Adipose tissue (tissue), 3 donors: ENCODE data around the gene EHBP1. TPM values are rescaled to one million over a fixed set of nuclear protein-coding genes. Genes with fewer than 3 reads are reported as not detected.
"Not testable (repeated sequence)": the region's sequence is repeated elsewhere in the genome, so short reads cannot be mapped to it uniquely, and the experiment has no call there.

Experiments used
- H3K27ac ChIP-seq: one replicate; pipeline ENCODE4 v1.5.1; 2013; ENCODE audit warnings: low read depth, low read length
- WGBS, 3 donors: extraction: QIAGEN DNeasy Blood & Tissue Kit; methylation state at CpG; one replicate each; pipeline ENCODE4 v1.1.7; 2013; 5-methylcytosine and 5-hydroxymethylcytosine counted together
- polyA plus RNA-seq, 3 donors: library from polyadenylated mRNA; stranded (reverse); fragments of 200-250 nt; gene quantifications; one replicate each; pipeline ENCODE4 v1.2.3, GENCODE V29; 2013
- donor health status: healthy with polysubstance abuse.
- donor health status: Bipolar disorder and iron deficiency.
- donor health status: healthy.

The EHBP1 gene
- polyA plus RNA-seq, 3 donors: 11.7 to 59.5 (median 33.7) TPM

DNA sequence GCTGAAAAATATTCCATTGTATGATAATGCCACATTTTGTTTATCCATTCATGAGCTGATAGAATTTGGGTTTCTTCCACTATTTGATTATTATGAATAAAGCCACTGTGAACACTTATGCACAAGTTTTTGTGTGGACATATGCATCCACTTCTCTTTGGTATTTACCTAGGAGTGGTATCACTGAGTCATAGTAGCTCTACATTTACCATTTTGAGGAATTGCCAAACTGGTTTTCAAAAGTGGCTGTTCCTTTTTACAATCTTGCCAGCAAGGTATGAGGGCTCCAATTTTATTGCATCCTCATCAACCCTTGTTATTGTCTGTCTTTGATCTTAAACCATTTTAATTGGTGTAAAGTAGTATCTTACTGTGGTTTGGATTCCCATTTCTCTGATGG is 13.3 kb upstream of the EHBP1 start:
- H3K27ac ChIP-seq: no peak overlapping the region

DNA sequence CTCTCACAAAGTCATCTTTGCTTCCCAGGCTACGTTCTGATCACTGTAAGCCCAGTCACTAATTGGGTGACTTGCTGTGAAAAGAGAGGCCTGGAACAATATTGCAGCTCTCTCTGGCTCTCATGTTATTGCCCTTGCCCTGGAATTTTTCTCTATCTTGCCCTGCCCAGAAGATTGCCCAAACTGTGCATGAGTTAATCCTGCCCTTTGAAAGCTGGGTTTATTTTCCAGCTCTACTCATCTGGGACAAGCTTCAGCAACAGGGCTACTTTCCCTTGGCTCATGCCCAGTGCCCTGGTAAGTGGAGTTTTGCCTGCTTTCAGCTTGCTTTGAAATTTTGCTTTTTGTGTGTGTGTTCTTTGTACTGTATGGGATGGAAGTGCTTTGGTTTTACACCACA is 6.9 kb upstream of the EHBP1 start:
- WGBS, 3 donors: 80 to 93% (median 92%) methylated on average over 1 of the region's 1 CpG
- H3K27ac ChIP-seq: no peak overlapping the region

DNA sequence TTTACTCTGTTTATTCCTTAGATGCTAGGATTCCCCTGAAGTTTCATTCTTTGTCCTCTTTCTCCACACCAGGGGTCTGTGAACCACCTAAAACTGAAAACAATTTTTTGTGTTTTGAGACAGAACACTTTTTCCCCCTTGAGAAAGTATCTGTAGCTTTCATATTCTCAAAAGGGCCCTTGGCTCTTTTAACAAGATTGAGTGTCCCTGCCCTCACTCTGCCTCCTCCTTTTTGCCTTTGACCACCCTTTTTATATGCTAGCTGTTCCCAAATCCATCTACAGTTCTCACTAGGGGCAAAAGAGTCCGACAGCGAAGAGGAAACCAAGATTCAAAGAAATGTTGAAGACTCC is 883 bp upstream of the EHBP1 start:
- 1 to 9% (median 3%) methylated on average over 2 of the region's 2 CpGs for WGBS, 3 donors
- H3K27ac ChIP-seq: no peak overlapping the region

DNA sequence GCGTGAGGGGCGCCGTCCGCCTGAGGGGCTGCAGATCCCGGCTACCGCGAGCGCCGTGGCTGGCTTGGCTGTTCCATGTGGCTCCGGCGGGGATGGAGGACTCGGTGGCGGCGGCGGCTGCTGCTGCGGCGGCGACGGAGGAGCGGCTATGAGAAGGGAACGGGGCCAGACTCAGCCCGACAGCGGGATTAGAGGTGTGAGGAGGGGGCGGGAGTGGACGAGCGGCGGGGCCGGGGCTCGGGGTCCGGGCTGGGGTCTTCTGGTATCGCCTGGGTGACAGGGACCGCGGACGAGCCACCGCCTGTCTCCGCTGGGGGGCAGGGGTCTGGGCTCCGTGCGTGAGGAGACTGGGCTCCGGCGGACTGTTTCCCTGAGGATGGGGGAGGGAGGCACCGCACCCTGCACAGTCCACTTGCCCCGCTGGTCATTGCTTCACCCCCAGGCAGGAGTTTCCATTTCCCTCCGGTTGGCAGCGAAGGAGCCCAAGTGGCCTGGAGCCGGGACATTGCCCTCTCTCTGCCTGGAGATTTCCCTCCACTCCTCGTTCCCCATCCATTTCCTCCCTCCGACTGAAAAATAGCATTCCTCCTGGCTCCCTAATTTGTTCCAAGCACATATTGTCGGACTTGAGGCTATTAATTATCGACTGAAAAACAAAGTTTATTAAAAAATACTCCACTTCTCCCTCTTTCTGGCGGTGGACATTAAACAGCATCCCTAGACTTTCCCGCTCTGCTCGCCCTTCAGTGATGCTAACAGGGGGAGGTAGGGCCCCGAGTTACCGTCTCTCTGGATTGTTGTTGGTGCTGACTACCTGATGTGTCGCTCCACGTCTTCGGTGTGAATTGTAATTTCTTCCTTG is 577 bp downstream of the EHBP1 start:
- H3K27ac ChIP-seq: peak overlapping the region; percentile 53
- 1 to 2% (median 2%) methylated on average over 47 to 57 of the region's 57 CpGs for WGBS, 3 donors

DNA sequence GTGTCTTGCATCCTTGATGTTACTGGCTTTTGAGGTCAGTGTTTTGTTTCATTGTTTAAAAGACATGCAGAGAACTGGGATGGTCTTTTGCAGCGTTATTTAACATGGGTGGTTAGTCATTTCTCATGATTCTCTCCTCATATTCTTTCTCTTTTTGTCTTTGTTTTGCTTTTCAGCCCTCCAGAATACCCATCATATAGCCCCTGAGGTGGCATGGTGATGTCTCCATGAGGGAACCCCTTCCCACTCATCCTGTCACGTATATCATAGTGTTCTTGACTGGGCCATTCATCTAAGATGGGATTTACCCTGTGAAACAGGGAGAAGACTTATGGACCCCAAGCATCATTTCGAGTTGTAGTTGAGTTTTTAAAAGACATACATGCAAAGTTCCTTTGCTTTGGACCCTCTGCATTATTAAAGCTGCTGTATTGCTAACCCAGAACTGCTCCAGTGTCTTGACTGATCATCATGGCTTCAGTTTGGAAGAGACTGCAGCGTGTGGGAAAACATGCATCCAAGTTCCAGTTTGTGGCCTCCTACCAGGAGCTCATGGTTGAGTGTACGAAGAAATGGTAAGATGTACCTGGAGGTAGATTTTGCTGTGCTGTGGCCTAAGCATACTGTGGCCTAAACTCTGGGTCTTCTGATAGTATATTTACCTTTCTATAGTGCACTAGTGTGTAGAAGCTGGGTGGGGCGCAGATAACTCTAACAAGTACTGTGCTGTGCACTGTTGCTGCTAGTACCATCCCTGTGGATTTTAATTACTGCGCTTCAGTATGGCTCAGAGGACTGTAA is 1.4 kb downstream of the EHBP1 start:
- H3K27ac ChIP-seq: no peak overlapping the region
- 68 to 77% (median 71%) methylated on average over 7 of the region's 7 CpGs for WGBS, 3 donors

DNA sequence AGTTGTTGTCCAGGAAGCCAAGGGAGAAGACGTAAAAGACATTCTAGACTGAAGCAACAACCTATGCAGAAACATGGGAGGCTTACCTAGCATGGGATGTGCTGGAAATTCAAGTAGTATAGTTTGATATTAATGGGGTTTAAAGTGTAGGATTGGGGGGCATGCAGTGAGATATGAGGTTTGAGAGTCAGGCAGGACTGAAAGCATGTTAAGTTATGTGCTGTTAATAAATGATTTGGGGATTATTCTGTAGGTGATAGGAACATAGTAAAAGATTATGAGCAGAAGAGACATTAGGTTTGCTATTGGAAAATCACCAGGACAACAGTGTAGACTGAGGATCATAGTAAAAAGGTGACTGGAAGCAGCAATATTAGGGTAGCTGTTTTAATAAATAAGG is 3.2 kb downstream of the EHBP1 start:
- no peak overlapping the region for H3K27ac ChIP-seq
- WGBS, 3 donors: 87 to 96% (median 89%) methylated on average over 1 of the region's 1 CpG

DNA sequence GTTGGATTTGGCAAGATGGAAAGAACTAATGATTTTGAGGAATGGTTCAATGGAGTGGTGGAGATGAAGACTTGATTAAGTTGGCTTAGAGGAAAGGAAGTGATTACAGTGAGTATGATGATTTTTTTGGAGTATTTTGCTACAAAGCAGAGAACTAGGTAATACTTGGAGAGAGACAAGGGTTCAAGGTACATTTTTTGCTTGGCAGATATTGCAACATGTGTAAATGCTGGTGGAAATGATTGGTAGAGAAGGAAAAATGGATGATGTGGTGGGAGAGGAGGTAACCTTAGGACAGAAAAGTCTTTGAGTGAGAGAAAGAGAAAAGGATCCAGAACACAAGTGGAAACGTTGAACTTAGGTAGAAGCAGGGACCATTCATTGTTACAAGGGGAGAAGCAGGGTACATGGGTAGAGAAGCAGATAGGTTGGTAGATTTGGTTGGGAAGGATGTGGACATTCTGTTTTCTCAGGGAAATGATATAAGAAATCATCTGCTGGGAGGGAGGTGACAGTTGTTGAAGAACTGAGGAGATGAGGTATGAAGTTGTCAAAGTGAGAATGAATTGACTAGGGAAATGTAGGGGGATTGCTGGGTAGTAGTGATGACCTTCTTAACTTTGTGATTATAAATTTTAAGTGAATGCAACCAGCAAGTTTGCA is 6.5 kb downstream of the EHBP1 start:
- 89 to 94% (median 93%) methylated on average over 1 of the region's 1 CpG for WGBS, 3 donors

DNA sequence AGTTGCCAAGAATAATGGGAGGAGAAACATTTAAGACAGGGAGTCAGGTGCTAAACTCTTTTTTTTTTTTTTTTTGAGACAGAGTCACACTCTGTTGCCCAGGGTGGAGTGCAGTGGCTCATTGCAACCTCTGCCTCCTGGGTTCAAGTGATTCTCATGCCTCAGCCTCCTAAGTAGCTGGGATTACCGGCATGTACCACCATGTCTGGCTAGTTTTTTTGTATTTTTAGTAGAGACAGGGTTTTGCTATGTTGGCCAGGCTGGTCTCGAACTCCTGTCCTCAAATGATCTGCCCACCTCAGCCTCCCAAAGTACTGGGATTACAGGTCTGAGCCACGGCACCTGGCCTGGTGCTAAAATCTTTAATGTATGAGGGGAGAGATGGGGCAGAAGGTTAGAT is 7.7 kb downstream of the EHBP1 start:
- 95 to 97% (median 96%) methylated on average over 3 of the region's 3 CpGs for WGBS, 3 donors
- not testable (repeated sequence) for H3K27ac ChIP-seq

More for the DNA sequence above, 6.5 kb downstream of the EHBP1 start:
- H3K27ac ChIP-seq: no peak overlapping the region

DNA sequence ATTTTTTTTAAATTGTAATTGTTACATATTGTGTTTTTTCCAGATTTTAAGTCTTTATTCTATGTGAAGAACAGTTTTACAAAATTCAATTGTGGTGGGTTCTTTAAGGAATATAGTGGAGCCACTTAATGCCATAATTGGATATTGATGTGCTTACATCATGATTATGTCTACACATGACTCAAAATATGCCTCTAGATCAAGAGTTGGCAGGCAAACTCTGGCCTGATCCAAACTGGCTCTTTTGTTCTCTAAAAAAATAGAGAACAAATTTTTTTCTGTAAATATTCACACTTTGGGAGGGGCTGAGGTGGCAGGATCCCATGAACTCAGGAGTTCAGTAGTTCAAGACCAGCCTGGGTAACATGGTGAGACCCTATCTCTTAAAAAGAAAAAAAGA is 8.3 kb downstream of the EHBP1 start:
- no peak overlapping the region for H3K27ac ChIP-seq

DNA sequence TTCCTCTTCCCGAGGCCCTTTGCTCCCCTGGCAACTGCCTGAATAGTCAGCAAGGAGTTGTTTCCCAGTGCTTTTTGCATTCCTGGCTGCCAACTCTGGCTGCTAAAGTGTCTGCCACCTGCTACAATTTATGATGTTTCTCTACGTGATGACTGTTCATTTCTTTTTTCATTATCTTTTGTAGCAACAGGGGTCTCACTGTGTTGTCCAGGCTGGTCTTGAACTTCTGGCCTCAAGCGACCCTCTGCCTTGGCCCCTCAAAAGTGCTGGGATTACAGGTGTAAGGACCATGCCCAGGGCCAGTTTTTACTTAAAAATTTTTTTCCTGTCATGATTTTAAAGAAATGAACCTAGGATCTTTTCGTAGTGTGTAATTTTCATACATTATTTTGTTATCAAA is 11.3 kb downstream of the EHBP1 start:
- WGBS, 3 donors: 80 to 87% (median 82%) methylated on average over 4 of the region's 4 CpGs
- H3K27ac ChIP-seq: no peak overlapping the region

DNA sequence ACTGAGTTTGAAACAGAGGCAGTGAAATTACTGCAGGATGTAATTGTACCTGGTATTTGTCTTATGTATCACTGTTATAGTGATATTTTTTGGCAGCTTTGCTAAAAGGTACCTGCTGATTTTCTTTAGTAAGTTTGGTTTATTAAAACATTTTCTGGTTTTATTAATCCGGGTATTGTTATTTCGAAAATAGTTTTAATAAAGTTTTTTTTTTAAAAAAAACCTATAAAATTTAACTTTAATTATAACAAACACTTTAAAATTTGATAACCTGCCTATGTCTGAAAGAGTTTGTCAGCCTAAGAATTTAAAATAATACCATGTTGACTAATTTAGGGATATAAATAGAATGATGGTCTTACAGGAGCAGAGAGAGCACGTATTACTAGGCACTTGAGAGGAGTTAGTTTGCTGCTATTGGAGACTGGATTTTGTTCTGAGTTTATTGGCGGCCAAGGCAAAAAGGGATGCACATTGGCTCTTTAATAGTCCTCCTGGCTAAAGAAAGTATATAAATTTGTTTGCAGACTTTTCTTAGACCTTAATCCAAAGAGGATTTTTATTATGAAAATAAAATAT is 12.1 kb downstream of the EHBP1 start:
- H3K27ac ChIP-seq: no peak overlapping the region
- 84 to 94% (median 94%) methylated on average over 4 of the region's 4 CpGs for WGBS, 3 donors

DNA sequence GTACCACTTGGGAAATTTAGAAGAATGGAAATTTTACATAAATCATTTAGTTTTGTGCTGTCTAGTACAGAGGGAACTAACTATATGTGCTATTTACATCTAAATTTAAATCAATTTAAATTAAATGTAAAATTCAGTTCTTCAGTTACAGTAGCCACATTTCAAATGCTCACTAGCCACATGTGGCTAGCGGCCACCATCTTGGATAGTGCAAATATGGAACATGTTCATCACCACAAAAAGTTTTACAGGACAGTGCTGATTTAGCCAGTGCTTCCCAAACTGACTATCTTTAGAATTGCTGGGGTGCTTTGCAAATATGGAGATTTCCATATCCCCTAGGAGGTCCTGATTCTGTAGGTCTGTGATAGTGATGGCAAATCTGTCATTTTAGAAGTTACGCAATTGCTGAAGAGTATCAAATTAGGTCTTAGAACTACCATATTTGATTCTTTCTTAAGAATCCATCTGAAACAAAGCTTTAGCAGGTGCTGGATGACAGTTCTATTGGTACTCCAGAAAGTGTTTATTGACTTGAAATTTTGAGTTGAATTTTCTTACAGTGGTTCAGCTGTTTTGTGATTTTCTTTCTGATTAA is 12.8 kb downstream of the EHBP1 start:
- WGBS, 3 donors: 99 to 100% (median 100%) methylated on average over 2 of the region's 2 CpGs
- H3K27ac ChIP-seq: no peak overlapping the region

DNA sequence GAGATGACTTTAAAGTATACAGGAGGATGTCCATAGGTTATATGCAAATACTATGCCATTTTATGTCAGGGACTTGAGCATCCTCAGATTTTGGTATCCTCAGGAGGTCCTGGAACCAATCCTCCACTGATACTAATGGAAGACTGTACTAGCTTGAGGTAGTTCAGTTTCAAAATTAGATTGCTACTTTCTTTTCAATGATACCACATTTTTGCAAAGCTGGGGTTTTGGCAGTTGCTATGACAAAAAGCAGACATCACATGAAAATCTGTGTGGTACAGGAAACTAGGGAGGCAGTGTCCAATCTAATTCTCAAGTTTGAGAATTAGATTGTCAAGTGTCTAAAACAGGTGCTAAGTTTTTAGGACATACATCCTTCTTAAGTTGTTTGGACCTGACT is 14.2 kb downstream of the EHBP1 start:
- no peak overlapping the region for H3K27ac ChIP-seq

DNA sequence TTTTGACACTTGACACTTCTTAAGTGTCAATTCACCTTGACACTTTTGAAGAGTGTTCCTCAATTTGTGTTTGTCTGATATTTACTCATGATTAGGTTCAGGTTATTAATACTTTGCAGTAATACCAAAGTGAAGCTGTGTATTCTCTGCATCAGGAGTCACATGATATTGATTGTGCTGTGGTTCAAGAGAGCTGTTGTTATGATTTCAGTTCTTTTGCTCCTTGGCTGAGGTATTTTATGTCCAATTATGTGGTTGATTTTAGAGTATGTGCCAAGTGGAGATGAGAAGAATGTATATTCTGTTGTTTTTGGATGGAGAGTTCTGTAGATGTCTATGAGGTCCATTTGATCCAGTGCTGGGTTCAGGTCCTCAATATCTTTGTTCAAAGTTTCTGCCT is 17.2 kb downstream of the EHBP1 start:
- H3K27ac ChIP-seq: no peak overlapping the region

DNA sequence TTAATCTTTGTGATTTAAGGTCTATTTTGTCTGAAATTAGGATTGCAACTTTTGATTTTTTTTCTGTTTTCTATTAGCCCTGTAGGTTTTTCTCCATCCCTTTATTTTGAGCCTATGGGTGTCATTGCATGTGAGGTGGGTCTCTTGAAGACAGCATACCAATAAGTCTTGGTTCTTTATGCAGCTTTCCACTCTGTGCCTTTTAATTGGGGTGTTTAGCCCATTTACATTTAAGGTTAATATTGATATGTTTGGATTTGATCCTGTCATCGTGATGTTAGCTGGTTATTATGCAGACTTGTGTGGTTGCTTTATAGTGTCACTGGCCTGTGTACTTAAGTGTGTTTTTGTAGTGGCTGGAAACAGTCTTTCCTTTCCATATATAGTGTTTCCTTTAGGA is 17.7 kb downstream of the EHBP1 start:
- H3K27ac ChIP-seq: no peak overlapping the region
- WGBS, 3 donors: 90 to 97% (median 93%) methylated on average over 1 of the region's 1 CpG

DNA sequence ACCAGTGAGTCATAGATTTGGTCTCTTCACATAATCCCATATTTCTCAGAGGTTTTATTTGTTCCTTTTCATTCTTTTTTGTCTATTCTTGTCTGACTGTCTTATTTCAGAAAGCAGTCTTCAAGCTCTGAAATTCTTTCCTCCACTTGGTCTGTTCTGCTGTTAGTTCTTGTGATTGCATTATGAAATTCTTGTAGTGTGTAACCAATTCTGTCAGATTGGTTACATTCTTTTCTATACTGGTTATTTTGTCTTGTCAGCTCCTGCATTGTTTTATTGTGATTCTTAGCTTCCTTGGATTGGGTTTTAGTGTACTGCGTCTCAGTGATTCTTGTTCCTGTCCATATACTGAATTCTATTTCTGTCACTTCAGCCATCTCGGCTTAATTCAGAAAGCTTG is 18.6 kb downstream of the EHBP1 start:
- no peak overlapping the region for H3K27ac ChIP-seq
- 91 to 96% (median 95%) methylated on average over 2 of the region's 2 CpGs for WGBS, 3 donors

DNA sequence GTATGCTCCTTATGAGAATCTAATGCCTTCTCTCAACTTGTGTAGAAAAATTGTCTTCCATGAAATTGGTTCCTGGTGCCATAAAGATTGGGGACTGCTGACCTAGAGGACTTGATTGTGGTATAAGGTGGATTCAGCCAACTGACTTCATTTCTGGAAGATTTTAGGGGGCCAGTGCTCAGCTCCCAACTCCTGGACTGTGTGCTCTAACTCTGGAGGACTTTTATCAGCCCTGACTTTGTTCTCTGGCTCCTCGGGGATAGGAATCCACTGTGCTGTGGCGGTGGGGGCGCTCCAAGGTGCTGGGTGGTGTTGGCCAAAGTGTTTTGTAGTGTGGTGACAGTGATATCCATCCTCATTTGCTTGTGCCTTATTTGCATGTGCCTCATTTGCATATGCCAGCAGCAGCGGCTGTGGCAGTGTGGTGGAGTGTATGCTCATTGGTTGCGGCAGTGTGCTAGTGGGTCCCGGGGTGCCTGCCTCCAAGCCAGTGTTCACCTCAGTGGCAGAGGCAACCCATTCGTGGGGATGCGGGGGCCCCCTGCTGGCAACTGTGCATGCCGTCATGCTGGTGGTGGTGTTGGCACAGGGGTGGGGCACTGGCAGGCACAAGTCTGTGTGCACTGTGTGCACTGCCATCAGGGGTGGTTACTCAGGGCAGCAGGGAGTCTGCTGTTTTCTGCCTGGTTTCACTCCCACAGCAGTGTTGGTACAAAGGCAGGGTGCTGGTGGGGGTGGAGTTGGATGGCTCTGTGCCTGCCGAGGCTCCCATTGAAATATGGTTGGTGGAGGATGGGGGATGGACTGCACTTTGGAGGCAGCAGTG is 19.6 kb downstream of the EHBP1 start:
- H3K27ac ChIP-seq: no peak overlapping the region
- WGBS, 3 donors: 88 to 95% (median 93%) methylated on average over 10 of the region's 10 CpGs

DNA sequence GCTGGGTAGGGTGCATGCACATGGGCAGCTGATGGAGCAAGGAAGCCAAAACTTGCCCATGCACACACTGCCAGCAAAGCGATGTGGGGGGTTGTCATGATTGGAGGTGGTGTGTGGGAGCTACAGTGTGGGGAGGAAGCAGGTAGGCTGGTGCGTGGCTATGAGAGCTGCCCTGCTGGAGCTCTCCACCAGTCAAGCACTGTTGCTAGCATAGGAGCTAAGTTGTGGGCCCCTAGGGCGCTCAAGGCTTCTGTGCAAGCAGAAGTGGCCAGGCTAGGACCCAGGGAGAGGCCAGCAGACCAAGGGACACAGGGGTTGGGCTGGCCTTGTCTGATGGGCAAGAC is 20.2 kb downstream of the EHBP1 start:
- no peak overlapping the region for H3K27ac ChIP-seq
- 94 to 99% (median 97%) methylated on average over 3 of the region's 3 CpGs for WGBS, 3 donors
